HEK293 (cell line): ENCODE measurements around the gene PKDREJ.

ENCODE experiments used
- CTCF ChIA-PET: fragments of 350-600 bp; formaldehyde crosslinking; extraction: SDS; loops from one replicate; lab custom pipeline; 2021; ENCODE audit warnings: antibody characterized with exemption; lab: Yijun Ruan, JAX
- POLR2A ChIA-PET: fragments of 300-600 bp; formaldehyde crosslinking; extraction: SDS; loops from one replicate; lab custom pipeline; 2020; ENCODE audit warnings: antibody characterized with exemption, inconsistent platforms; lab: Yijun Ruan, JAX
- H3K27ac ChIP-seq: fragments of 200-500 bp; sonication (Bioruptor generic); 2 replicates; pipeline ENCODE4 v1.5.1; 2014; ENCODE audit warnings: low read depth, low read length, control low read depth, inconsistent platforms; ENCODE audit errors: extremely low read depth
- H3K36me3 ChIP-seq, 2 experiments: fragments of 200-500 bp in 1 of 2; sonication (Bioruptor generic) in 1 of 2; 1 replicate in 1 of 2; 2 replicates in 1 of 2; pipeline ENCODE4 v1.5.1; 2014 to 2017; ENCODE audit warnings: inconsistent platforms in 2 of 2, low read length in 2 of 2; ENCODE audit not compliant: control insufficient read depth in 2 of 2, insufficient read depth in 1 of 2
- H3K4me1 ChIP-seq: fragments of 200-500 bp; sonication (Bioruptor generic); 2 replicates; pipeline ENCODE4 v1.5.1; 2014; ENCODE audit warnings: mild to moderate bottlenecking, low read length, inconsistent platforms; ENCODE audit not compliant: control insufficient read depth, insufficient read depth
- H3K4me3 ChIP-seq: 2 replicates; pipeline ENCODE4 v1.5.1; 2011; ENCODE audit warnings: low read depth, mild to moderate bottlenecking, control low read depth, low read length, moderate library complexity
- H3K9me3 ChIP-seq: fragments of 200-500 bp; sonication (Bioruptor generic); 2 replicates; pipeline ENCODE4 v1.5.1; 2014; ENCODE audit warnings: low read depth, low read length, inconsistent platforms; ENCODE audit not compliant: control insufficient read depth, insufficient read depth
- ATF2 ChIP-seq: fragments of 450-650 bp; formaldehyde crosslinking; IDR thresholded peaks from 2 replicates; pipeline ENCODE4 v1.5.1; 2016; ENCODE audit warnings: missing biosample characterization, missing genetic modification characterization, low read depth
- HOXA7 ChIP-seq: sonication (generic); formaldehyde crosslinking; IDR thresholded peaks from 2 replicates; pipeline ENCODE4 v1.8.1; 2022; ENCODE audit warnings: missing genetic modification reagents, borderline replicate concordance
- HOXD13 ChIP-seq: sonication (generic); formaldehyde crosslinking; IDR thresholded peaks from 2 replicates; pipeline ENCODE4 v1.8.0; 2022; ENCODE audit warnings: missing genetic modification reagents, borderline replicate concordance
- PATZ1 ChIP-seq: fragments of 450-650 bp; formaldehyde crosslinking; IDR thresholded peaks from 2 replicates; pipeline ENCODE4 v1.5.1; 2016; ENCODE audit warnings: missing biosample characterization, missing genetic modification characterization
- PRDM6 ChIP-seq: fragments of 450-650 bp; formaldehyde crosslinking; IDR thresholded peaks from 2 replicates; pipeline ENCODE4 v1.5.1; 2017; ENCODE audit warnings: missing biosample characterization, missing genetic modification characterization
- SETDB1 ChIP-seq: IDR thresholded peaks from one replicate; pipeline ENCODE4 v1.6.1; 2017; ENCODE audit warnings: mild to moderate bottlenecking, low read length, moderate library complexity, mixed read lengths; ENCODE audit not compliant: insufficient read length
- TCF7L2 ChIP-seq: IDR thresholded peaks from 2 replicates; pipeline ENCODE4 v1.6.1; 2011; ENCODE audit warnings: low read depth, mild to moderate bottlenecking, inconsistent platforms, low read length, moderate library complexity, borderline replicate concordance
- ZBTB21 ChIP-seq: fragments of 450-650 bp; formaldehyde crosslinking; IDR thresholded peaks from 2 replicates; pipeline ENCODE4 v1.5.1; 2017; ENCODE audit warnings: missing biosample characterization, missing genetic modification characterization
- ZBTB49 ChIP-seq: fragments of 450-650 bp; formaldehyde crosslinking; IDR thresholded peaks from 2 replicates; pipeline ENCODE4 v1.5.1; 2016; ENCODE audit warnings: missing biosample characterization, missing genetic modification characterization, low read depth
- ZNF10 ChIP-seq: fragments of 450-650 bp; formaldehyde crosslinking; IDR thresholded peaks from 2 replicates; pipeline ENCODE4 v1.5.1; 2017; ENCODE audit warnings: missing biosample characterization, missing genetic modification characterization
- ZNF133 ChIP-seq: fragments of 450-650 bp; formaldehyde crosslinking; IDR thresholded peaks from 2 replicates; pipeline ENCODE4 v1.5.1; 2016; ENCODE audit warnings: missing biosample characterization, missing genetic modification characterization
- ZNF324 ChIP-seq: fragments of 450-650 bp; formaldehyde crosslinking; IDR thresholded peaks from 2 replicates; pipeline ENCODE4 v1.5.1; 2016; ENCODE audit warnings: missing biosample characterization, missing genetic modification characterization
- ZNF366 ChIP-seq: fragments of 450-650 bp; formaldehyde crosslinking; conservative IDR thresholded peaks from 2 replicates; pipeline ENCODE4 v1.5.1; 2016; ENCODE audit warnings: missing biosample characterization, missing genetic modification characterization
- ZNF404 ChIP-seq: fragments of 450-650 bp; formaldehyde crosslinking; IDR thresholded peaks from 2 replicates; pipeline ENCODE4 v1.5.1; 2017; ENCODE audit warnings: missing biosample characterization, missing genetic modification characterization
- ZNF488 ChIP-seq: fragments of 450-650 bp; formaldehyde crosslinking; IDR thresholded peaks from 2 replicates; pipeline ENCODE4 v1.5.1; 2016; ENCODE audit warnings: missing biosample characterization, missing genetic modification characterization
- ZNF549 ChIP-seq: fragments of 450-650 bp; IDR thresholded peaks from 2 replicates; pipeline ENCODE4 v1.5.1; 2018; ENCODE audit warnings: missing biosample characterization, missing genetic modification characterization, mild to moderate bottlenecking, inconsistent platforms, moderate library complexity
- ZNF596 ChIP-seq: fragments of 450-650 bp; IDR thresholded peaks from 2 replicates; pipeline ENCODE4 v1.5.0; 2018; ENCODE audit warnings: missing biosample characterization, mild to moderate bottlenecking, missing genetic modification characterization, moderate library complexity
- ZNF747 ChIP-seq: fragments of 450-650 bp; formaldehyde crosslinking; IDR thresholded peaks from 2 replicates; pipeline ENCODE4 v1.5.1; 2016; ENCODE audit warnings: missing biosample characterization, missing genetic modification characterization
- ZNF785 ChIP-seq: fragments of 450-650 bp; formaldehyde crosslinking; IDR thresholded peaks from 2 replicates; pipeline ENCODE4 v1.5.1; 2016; ENCODE audit warnings: missing biosample characterization, missing genetic modification characterization
- ZNF791 ChIP-seq: fragments of 450-650 bp; formaldehyde crosslinking; IDR thresholded peaks from 2 replicates; pipeline ENCODE4 v1.5.1; 2016; ENCODE audit warnings: missing biosample characterization, missing genetic modification characterization
- ZSCAN23 ChIP-seq: fragments of 450-650 bp; formaldehyde crosslinking; IDR thresholded peaks from 2 replicates; pipeline ENCODE4 v1.5.1; 2016; ENCODE audit warnings: missing biosample characterization, missing genetic modification characterization
- ZSCAN30 ChIP-seq: fragments of 450-650 bp; IDR thresholded peaks from 2 replicates; pipeline ENCODE4 v1.5.1; 2018; ENCODE audit warnings: missing biosample characterization, mild to moderate bottlenecking, missing genetic modification characterization, moderate library complexity

PKDREJ gene

DNA sequence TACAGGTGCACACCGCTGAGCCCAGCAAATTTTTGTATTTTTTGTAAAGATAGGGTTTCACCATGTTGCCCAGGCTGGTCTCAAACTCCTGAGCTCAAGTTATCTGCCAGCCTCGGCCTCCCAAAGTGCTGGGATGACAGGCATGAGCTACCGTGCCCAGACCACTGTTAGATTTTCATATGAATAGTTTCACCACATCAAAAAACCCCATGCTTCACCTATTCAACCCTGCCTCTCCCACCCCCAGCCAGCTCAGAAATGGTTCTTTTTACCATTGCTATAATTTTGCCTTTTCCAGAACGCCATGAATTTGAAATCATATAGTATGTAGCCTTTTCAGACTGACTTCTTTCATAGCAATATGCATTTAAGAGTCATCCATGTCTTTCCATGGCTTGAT, 50.9 kb downstream of the PKDREJ start:
- POLR2A ChIA-PET = no interaction called here
- TF ChIP-seq ZNF488 (no peak), ZNF785 (tag by site-specific recombination) (no peak), ZNF549 (tag by site-specific recombination) (no peak), ZNF324 (tag by site-specific recombination) (no peak), ZBTB21 (tag by site-specific recombination) (no peak), ZNF596 (tag by site-specific recombination) (no peak), ZNF791 (tag by site-specific recombination) (no peak), PATZ1 (tag by site-specific recombination) (no peak), ZNF10 (tag by site-specific recombination) (no peak), ZNF404 (tag by site-specific recombination) (no peak), ZNF747 (tag by site-specific recombination) (no peak), ATF2 (tag by site-specific recombination) (no peak), TCF7L2 (no peak), ZSCAN30 (no peak), ZNF366 (no peak), ZSCAN23 (tag by site-specific recombination) (no peak), HOXA7 (CRISPR knock-in tag) (no peak), ZBTB49 (tag by site-specific recombination) (no peak)
- H3K4me1 ChIP-seq = no peaks in the 10 kb centered on the region
- peaks cover 0 to 27% of the 10 kb centered on the region in 2 experiments; a peak in 2 of 3 replicates for H3K36me3 ChIP-seq
- H3K4me3 ChIP-seq = no peak overlapping the region
- H3K9me3 ChIP-seq = no peaks in the 10 kb centered on the region; the same call in 1 of the 2 replicates
- H3K27ac ChIP-seq = no peak overlapping the region
- CTCF ChIA-PET = interaction anchor here (1.6 kb wide), 1 partner anchor 206 kb away, joined by 5 read pairs; no protein-coding TSS in a partner anchor

DNA sequence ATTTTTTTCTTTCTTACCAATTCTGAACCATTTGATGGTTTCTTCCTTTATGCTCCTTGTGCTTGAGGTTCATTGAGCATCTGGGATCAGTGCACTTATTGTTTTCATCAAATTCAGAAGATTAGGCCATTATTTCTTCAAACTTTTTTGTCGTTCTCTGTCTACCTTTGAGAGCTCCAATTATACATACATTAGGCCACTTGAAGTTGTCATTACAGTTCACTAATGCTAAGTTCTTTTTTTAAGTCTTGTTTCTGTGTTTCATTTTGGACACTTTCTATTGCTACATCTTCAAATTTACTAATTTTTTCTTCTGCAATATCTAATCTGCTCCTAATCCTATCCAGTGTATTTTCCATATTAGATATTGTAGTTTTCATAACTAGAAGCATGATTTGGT, 53.9 kb downstream of the PKDREJ start:
- peaks cover 0 to 16% of the 10 kb centered on the region in 2 experiments; a peak in 2 of 3 replicates for H3K36me3 ChIP-seq
- no peak overlapping the region for H3K4me3 ChIP-seq
- TF ChIP-seq ZNF133 (tag by site-specific recombination) (peak; percentile 98), PRDM6 (no peak), SETDB1 (peak; percentile 86), HOXD13 (no peak)
- H3K4me1 ChIP-seq = no peaks in the 10 kb centered on the region
- H3K9me3 ChIP-seq = no peaks in the 10 kb centered on the region; the same call in 1 of the 2 replicates
- ChIA-PET POLR2A (interaction anchor here (0.5 kb wide), 1 partner anchor 44 kb away, joined by 3 read pairs; no protein-coding TSS in a partner anchor), CTCF (no interaction called here)
- no peak overlapping the region for H3K27ac ChIP-seq
